ENCODE measurements around the gene GALNTL6. TPM values are rescaled to one million over a fixed set of nuclear protein-coding genes. Genes with fewer than 3 reads are reported as not detected.

Gene GALNTL6
- total and polyA plus RNA-seq, 2 donors (not counting 1 experiment from before 2014, with no cell fraction given) = 0.99 to 1.1 TPM

DNA sequence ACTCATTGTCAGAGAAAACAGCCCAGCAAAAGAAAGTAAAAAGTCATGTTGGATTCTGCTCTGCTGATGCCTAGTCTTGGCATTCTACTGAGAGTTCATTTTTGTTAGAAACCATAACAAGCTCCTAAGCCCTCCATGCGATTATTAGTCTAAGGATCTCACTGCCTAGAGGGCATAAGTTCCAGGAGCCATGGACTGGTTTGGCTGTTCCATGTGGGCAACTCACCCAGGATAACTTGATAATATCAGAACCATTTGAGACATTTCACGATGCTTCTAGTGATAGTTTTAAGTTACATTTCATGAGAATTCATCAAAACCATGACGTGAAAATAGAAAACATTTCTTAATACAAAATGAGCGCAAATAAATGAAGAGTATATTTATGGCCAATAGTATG, 978.6 kb downstream of the GALNTL6 start:
- H3K9me3 ChIP-seq (ENCODE audit: control extremely low read depth in 1 of 3, control insufficient read depth in 2 of 3, insufficient read depth in 1 of 3, low read length in 2 of 3) = no peaks in the 10 kb centered on the region
- no peak overlapping the region for H3K4me2 ChIP-seq (replicated peaks; ENCODE audit: low read depth, low read length, poor library complexity, severe bottlenecking)
- no CpG with 5 or more reads among the region's 4 CpGs for WGBS (ENCODE audit: insufficient coverage)
- Mint-ChIP-seq H3K9me3 (ENCODE audit: insufficient read depth) (no peaks in the 10 kb centered on the region), H3K4me3 (no peak overlapping the region), H3K27ac (no peak overlapping the region), H3K4me1 (no peaks in the 10 kb centered on the region), H3K27me3 (no peaks in the 10 kb centered on the region)
- DNase-seq (no peak), ATAC-seq (ENCODE audit: low read depth) (no peak)
- H3K36me3 ChIP-seq (replicated peaks in 1 of 2; ENCODE audit: control extremely low read depth in 1 of 2, control insufficient read depth in 1 of 2, extremely low read depth in 1 of 2, insufficient read depth in 2 of 2, low read length in 1 of 2) = no peaks in the 10 kb centered on the region
- H3K9ac ChIP-seq (ENCODE audit: low read length) = no peak overlapping the region
- TF ChIP-seq, protein P1, sequence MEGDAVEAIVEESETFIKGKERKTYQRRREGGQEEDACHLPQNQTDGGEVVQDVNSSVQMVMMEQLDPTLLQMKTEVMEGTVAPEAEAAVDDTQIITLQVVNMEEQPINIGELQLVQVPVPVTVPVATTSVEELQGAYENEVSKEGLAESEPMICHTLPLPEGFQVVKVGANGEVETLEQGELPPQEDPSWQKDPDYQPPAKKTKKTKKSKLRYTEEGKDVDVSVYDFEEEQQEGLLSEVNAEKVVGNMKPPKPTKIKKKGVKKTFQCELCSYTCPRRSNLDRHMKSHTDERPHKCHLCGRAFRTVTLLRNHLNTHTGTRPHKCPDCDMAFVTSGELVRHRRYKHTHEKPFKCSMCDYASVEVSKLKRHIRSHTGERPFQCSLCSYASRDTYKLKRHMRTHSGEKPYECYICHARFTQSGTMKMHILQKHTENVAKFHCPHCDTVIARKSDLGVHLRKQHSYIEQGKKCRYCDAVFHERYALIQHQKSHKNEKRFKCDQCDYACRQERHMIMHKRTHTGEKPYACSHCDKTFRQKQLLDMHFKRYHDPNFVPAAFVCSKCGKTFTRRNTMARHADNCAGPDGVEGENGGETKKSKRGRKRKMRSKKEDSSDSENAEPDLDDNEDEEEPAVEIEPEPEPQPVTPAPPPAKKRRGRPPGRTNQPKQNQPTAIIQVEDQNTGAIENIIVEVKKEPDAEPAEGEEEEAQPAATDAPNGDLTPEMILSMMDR (IDR thresholded peaks at IDR 0.05) = no peak
- TF ChIP-seq EZH2 (IDR thresholded peaks at IDR 0.05; ENCODE audit: borderline replicate concordance, insufficient read depth, low read depth, low read length, poor library complexity, severe bottlenecking) = no peak
- no peaks in the 10 kb centered on the region for H3K27me3 ChIP-seq (replicated peaks in 1 of 4; ENCODE audit: control extremely low read depth in 1 of 4, control insufficient read depth in 3 of 4, insufficient read depth in 4 of 4, low read length in 3 of 4)
- no peak overlapping the region for H2AFZ ChIP-seq (ENCODE audit: insufficient read depth, low read depth, low read length, poor library complexity, severe bottlenecking)
- H3K27ac ChIP-seq (ENCODE audit: low read length in 2 of 2) = no peak overlapping the region
- H3K4me1 ChIP-seq (ENCODE audit: control insufficient read depth in 2 of 2, insufficient read depth in 2 of 2, low read length in 2 of 2) = no peaks in the 10 kb centered on the region
- POLR2A ChIA-PET = no interaction called here
- H4K20me1 ChIP-seq (ENCODE audit: control insufficient read depth, insufficient read depth, low read length, poor library complexity, severe bottlenecking) = no peaks in the 10 kb centered on the region
- intact Hi-C loops (cut with micrococcal nuclease) = no loop called here
- H3K4me3 ChIP-seq (ENCODE audit: control extremely low read depth in 1 of 5, extremely low read depth in 1 of 5, insufficient read depth in 1 of 5, low read depth in 2 of 5, low read length in 4 of 5) = no peak overlapping the region
- CTCF ChIA-PET = no interaction called here
- no peaks in the 10 kb centered on the region for H3K79me2 ChIP-seq (ENCODE audit: control insufficient read depth, insufficient read depth, low read length)

DNA sequence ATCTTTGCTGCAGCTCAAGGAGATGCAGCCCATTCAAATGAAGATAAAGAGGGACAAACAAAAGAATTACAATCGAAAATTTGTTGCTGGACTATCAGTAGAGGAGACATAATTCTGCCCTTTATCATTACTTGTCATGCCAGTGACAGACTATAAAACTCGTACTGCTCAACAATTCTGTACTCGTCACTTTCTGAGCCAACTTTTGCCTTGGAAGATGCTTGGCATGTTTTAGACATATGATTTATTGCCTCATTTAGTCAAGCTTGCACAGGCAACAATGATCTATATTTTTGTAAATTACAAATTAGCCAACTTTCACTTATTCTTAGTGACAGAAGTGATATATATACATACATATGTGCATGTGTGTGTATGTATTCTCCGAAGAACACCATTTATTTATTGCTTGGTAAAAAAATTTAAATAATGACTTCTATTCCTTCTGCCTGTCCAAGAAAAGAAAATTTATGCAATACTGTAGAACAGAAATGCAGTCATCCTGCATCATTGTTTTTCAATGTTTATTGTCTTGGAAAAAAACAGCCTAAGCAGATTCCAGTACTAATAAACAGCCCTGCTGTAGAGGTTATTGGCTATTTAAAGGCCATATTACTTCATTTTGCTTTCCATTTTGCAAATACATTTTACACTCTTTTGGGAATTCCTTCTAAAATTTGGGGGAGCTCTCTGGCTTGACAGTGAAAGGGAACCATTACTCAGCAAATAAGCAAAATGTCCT, 980.5 kb downstream of the GALNTL6 start:
- H3K4me2 ChIP-seq (replicated peaks; ENCODE audit: low read depth, low read length, poor library complexity, severe bottlenecking) = no peak overlapping the region
- no peaks in the 10 kb centered on the region for H3K9me3 Mint-ChIP-seq (ENCODE audit: insufficient read depth)
- no peak for DNase-seq
- no peaks in the 10 kb centered on the region for H3K27me3 ChIP-seq (replicated peaks in 1 of 4; ENCODE audit: control extremely low read depth in 1 of 4, control insufficient read depth in 3 of 4, insufficient read depth in 4 of 4, low read length in 3 of 4)
- H3K36me3 ChIP-seq (replicated peaks in 1 of 2; ENCODE audit: control extremely low read depth in 1 of 2, control insufficient read depth in 1 of 2, extremely low read depth in 1 of 2, insufficient read depth in 2 of 2, low read length in 1 of 2) = no peaks in the 10 kb centered on the region
- CTCF ChIA-PET = no interaction called here
- H3K27ac Mint-ChIP-seq = no peak overlapping the region
- intact Hi-C loops (cut with micrococcal nuclease) = no loop called here
- no peak overlapping the region for H3K4me3 ChIP-seq (ENCODE audit: control extremely low read depth in 1 of 5, extremely low read depth in 1 of 5, insufficient read depth in 1 of 5, low read depth in 2 of 5, low read length in 4 of 5)
- H3K4me1 Mint-ChIP-seq = no peaks in the 10 kb centered on the region
- TF ChIP-seq, protein P1 (IDR thresholded peaks at IDR 0.05) = no peak
- TF ChIP-seq EZH2 (IDR thresholded peaks at IDR 0.05; ENCODE audit: borderline replicate concordance, insufficient read depth, low read depth, low read length, poor library complexity, severe bottlenecking) = no peak
- H4K20me1 ChIP-seq (ENCODE audit: control insufficient read depth, insufficient read depth, low read length, poor library complexity, severe bottlenecking) = no peaks in the 10 kb centered on the region
- POLR2A ChIA-PET = no interaction called here
- H2AFZ ChIP-seq (ENCODE audit: insufficient read depth, low read depth, low read length, poor library complexity, severe bottlenecking) = no peak overlapping the region
- no peaks in the 10 kb centered on the region for H3K27me3 Mint-ChIP-seq
- no peak overlapping the region for H3K4me3 Mint-ChIP-seq
- ATAC-seq (ENCODE audit: low read depth) = no peak
- H3K9ac ChIP-seq (ENCODE audit: low read length) = no peak overlapping the region
- H3K27ac ChIP-seq (ENCODE audit: low read length in 2 of 2) = no peak overlapping the region
- no peaks in the 10 kb centered on the region for H3K4me1 ChIP-seq (ENCODE audit: control insufficient read depth in 2 of 2, insufficient read depth in 2 of 2, low read length in 2 of 2)
- H3K9me3 ChIP-seq (ENCODE audit: control extremely low read depth in 1 of 3, control insufficient read depth in 2 of 3, insufficient read depth in 1 of 3, low read length in 2 of 3) = no peaks in the 10 kb centered on the region
- no peaks in the 10 kb centered on the region for H3K79me2 ChIP-seq (ENCODE audit: control insufficient read depth, insufficient read depth, low read length)
- WGBS (ENCODE audit: insufficient coverage) = 83% methylated on average over 1 of the region's 4 CpGs
